ENCODE data around the gene RASSF7.

The RASSF7 gene

DNA sequence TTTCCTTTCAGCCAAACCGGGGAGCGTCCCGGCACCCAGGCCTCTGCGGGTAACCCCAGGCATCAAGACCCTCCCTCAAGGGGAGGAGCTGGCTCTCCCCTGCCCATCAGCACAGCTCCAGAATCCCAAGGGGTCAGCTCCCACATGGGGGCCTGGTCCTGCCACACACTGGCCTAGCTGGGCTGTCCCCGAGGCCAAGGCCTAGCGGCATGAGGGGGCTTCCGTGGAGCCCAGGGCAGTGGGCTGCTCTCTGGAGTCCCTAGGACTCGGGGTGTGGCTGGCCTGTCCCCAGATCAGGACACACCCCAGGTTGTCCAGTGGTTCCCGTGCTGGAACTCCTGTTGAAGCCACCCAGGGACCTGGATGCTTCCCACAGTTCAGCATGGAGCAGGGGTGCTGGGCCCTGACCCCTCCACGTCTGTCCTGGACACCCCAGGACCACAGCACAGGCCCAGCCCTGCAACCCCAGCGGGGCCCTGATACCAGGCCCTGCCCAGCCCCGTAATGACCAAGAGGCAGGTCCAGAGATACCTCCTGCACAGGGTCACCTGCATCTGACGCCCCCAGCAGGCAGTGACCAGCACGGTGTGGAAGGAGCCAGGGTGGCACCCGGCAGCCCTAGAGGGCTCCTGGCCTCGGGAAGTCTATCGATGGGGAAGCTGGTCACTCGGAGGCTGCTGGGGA, 30.9 kb upstream of the RASSF7 start:
- FAIRE-seq, result no peak
- DNase-seq (ENCODE audit: insufficient read length, low spot score), result no peak
- TF ChIP-seq, protein P1, sequence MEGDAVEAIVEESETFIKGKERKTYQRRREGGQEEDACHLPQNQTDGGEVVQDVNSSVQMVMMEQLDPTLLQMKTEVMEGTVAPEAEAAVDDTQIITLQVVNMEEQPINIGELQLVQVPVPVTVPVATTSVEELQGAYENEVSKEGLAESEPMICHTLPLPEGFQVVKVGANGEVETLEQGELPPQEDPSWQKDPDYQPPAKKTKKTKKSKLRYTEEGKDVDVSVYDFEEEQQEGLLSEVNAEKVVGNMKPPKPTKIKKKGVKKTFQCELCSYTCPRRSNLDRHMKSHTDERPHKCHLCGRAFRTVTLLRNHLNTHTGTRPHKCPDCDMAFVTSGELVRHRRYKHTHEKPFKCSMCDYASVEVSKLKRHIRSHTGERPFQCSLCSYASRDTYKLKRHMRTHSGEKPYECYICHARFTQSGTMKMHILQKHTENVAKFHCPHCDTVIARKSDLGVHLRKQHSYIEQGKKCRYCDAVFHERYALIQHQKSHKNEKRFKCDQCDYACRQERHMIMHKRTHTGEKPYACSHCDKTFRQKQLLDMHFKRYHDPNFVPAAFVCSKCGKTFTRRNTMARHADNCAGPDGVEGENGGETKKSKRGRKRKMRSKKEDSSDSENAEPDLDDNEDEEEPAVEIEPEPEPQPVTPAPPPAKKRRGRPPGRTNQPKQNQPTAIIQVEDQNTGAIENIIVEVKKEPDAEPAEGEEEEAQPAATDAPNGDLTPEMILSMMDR (IDR thresholded peaks at IDR 0.05; ENCODE audit: insufficient read depth, missing control alignments), result no peak

DNA sequence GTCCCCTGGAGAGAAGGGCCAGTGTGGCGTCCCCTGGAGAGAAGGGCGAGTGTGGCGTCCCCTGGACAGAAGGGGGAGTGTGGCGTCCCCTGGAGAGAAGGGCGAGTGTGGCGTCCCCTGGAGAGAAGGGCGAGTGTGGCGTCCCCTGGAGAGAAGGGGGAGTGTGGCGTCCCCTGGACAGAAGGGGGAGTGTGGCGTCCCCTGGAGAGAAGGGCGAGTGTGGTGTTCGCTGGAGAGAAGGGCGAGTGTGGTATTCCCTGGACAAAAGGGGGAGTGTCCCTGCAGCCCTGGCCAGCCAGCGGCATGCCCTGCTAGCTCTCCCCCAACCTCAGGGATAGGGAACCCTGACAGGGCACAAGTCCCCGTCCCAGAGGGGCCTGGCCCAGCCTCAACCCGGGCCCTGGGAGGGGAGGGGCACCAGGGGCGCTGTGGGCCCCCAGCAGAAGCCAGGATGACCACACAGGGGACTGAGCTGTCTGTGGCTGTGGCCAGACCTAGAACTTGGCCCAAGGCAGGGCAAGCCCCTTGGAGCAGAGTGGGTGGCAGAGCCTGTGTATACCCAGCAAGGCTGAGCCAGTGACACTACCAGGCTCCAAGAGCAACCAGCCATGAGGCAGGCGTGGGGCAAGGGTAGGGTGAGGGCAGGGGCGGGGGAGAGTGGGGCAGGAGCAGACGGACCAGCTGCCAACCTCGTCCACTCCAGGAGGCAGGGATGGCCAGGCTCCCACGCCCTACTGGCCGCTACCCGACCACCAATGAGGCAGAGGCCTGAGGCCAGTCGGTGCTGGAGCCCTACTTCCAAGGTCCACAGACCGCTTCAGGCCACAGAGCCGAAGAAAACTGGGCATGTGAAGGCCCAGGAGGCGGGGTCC, 29.6 kb upstream of the RASSF7 start:
- FAIRE-seq (no peak), DNase-seq (ENCODE audit: insufficient read length, low spot score) (no peak)
- TF ChIP-seq, protein P1 (IDR thresholded peaks at IDR 0.05; ENCODE audit: insufficient read depth, missing control alignments), result no peak

DNA sequence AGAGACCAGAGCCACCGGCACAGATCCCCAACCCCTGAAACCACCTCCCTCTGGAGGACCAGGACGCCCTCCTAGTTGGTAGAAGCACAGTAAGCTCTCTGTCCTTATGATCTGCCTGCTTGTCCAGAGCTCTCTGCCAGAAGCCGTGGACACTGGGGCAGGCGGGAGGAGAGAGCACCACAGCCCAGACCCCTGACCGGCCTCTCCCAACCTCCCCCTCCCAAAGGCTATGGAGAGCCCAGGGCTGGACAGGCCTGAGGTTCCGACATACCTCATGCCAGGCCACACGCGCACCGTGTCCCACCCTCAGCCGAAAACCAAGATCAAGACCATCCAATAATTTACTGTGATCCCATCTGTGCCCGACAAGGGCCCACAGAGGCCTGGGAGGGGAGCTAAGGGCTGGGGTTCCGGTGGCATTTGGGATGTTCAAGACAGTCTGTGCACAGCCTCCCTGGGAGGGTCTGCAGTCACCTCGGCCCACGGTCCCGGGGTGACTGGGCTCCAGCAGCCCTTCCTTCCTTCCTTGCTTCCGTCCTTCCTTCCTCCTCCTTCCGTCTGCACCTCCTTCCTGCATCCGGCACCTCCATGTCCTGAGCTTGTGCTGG, 28.7 kb upstream of the RASSF7 start:
- TF ChIP-seq, protein P1 (IDR thresholded peaks at IDR 0.05; ENCODE audit: insufficient read depth, missing control alignments), result no peak
- FAIRE-seq (no peak), DNase-seq (ENCODE audit: insufficient read length, low spot score) (no peak)

DNA sequence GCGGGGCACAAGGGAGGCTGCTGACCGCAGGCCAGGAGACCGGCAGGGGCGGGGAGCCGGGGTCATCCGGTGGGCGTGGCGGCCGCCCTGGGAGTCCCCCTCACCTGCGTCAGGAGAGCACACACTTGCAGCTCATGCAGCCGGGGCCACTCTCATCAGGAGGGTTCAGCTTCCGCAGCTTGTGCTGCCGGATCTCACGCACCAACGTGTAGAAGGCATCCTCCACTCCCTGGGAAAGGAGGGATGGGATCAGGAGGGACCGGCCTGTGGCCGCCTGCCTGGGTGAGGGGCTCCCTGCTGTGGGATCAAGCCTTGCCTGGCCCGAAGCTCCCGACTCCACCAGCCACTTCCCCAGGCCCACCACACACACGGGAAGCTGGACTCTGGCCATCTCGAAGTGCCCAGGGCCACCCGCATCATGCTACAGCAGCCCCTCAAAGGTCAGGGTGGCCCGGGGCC, 28.2 kb upstream of the RASSF7 start:
- TF ChIP-seq, protein P1 (IDR thresholded peaks at IDR 0.05; ENCODE audit: insufficient read depth, missing control alignments), result no peak
- FAIRE-seq (no peak), DNase-seq (ENCODE audit: insufficient read length, low spot score) (no peak)

DNA sequence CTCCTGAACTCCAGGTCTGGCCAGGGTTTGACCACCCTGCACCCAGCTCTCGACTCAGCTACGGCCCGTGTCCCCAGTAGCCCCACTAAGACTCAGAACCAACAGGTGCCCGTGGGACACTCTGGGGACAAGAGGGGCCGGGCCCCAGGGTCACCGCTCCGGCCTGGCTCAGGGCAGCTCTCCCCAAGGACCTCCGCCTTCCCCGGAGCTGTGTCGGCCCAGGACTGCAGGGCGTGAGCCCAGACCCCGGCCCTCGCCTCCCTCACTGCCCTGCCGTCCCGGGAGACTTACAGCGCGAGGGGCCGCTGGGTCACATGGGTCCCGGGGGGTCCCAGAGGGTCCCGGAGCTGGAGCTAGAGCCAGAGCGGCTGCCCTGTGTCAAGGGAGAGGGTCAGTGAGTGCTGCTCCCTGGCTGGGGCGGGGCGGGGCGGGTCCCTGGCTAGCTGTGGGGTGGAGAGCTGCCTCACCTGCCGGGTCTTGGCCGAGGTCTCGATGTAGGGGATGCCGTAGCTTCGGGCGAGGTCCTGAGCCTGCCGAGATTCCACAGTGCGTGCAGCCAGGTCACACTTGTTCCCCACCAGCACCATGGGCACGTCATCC, 27.7 kb upstream of the RASSF7 start:
- DNase-seq (ENCODE audit: insufficient read length, low spot score), result no peak
- no peak for FAIRE-seq
- TF ChIP-seq, protein P1 (IDR thresholded peaks at IDR 0.05; ENCODE audit: insufficient read depth, missing control alignments), result no peak

DNA sequence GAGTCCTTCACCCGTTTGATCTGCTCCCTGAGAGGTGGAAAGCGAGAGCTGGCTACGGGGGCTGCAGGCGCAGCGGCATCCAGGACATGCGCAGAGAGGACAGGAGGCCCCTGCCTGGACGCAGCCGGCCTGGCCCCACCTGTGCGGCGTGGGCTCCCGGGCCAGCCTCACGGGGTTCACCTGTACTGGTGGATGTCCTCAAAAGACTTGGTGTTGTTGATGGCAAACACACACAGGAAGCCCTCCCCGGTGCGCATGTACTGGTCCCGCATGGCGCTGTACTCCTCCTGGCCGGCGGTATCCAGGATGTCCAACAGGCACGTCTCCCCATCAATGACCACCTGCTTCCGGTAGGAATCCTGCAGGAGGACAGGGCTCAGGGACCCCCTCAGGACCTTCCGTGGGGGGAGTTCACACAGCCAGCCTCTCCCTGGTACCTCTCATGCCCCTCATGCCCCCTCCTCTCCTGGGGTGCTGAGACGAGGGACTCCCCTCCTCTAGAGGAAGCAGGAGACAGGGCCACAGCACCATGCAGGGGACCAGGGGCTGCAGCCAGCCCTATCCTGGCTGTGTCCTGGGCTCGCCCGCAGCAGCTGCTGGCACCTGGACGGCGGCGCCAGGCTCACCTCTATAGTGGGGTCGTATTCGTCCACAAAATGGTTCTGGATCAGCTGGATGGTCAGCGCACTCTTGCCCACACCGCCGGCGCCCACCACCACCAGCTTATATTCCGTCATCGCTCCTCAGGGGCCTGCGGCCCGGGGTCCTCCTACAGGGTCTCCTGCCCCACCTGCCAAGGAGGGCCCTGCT, 27.0 kb upstream of the RASSF7 start:
- TF ChIP-seq, protein P1 (IDR thresholded peaks at IDR 0.05; ENCODE audit: insufficient read depth, missing control alignments), result no peak
- FAIRE-seq, result no peak
- no peak for DNase-seq (ENCODE audit: insufficient read length, low spot score)

All from D721Med (cell line).